Endothelial cell of umbilical vein (primary cell): ENCODE results near the gene DCLK2. TPM values are rescaled to one million over a fixed set of nuclear protein-coding genes. Genes with fewer than 3 reads are reported as not detected.

ENCODE experiments used
- BruUV-seq: library from RNA; stranded (reverse); fragments of 400-500 nt; replicated peaks from 2 replicates; lab custom pipeline; 2021; lab: Mats Ljungman, UMichigan
- CTCF ChIA-PET: fragments of 300-600, 350-600 bp; sonication (Branson Sonifier 250); formaldehyde crosslinking; loops from one replicate; lab custom pipeline; 2021; ENCODE audit warnings: antibody characterized with exemption, inconsistent platforms; lab: Charles Lee
- POLR2A ChIA-PET: fragments of 300-600, 350-600 bp; sonication (Branson Sonifier 250); formaldehyde crosslinking; loops from one replicate; lab custom pipeline; 2021; ENCODE audit warnings: antibody characterized with exemption, inconsistent platforms; lab: Charles Lee
- DNase-seq: peaks from one replicate; pipeline ENCODE4 v3.0.0-alpha.2; 2011; ENCODE audit warnings: low read depth, low spot score
- FAIRE-seq: peaks from 2 replicates; lab custom pipeline; 2011; peaks lifted over from hg19 to GRCh38; lab: Jason Lieb, UNC
- H2AFZ ChIP-seq: 2 replicates; pipeline ENCODE4 v1.6.0; 2012; ENCODE audit warnings: low read depth, low read length, control low read depth, inconsistent platforms
- H3K27ac ChIP-seq: 2 replicates; pipeline ENCODE4 v1.5.1; 2011; ENCODE audit warnings: low read depth, mild to moderate bottlenecking, control low read depth, low read length, moderate library complexity; ENCODE audit not compliant: insufficient read depth
- H3K27me3 ChIP-seq, 2 experiments: 2 replicates each; pipeline versions ENCODE4 v1.6.0 to v1.6.1; 2011; ENCODE audit warnings: low read length in 2 of 2, mixed read lengths in 1 of 2; ENCODE audit not compliant: control insufficient read depth in 2 of 2, insufficient read depth in 2 of 2
- H3K36me3 ChIP-seq, 2 experiments: 2 replicates in 1 of 2; 3 replicates in 1 of 2; pipeline ENCODE4 v1.5.1; 2011; ENCODE audit warnings: low read length in 2 of 2, mild to moderate bottlenecking in 1 of 2, moderate library complexity in 1 of 2; ENCODE audit not compliant: control insufficient read depth in 2 of 2, insufficient read depth in 2 of 2; ENCODE audit errors: extremely low read depth in 1 of 2
- H3K4me1 ChIP-seq: 3 replicates; pipeline ENCODE4 v1.5.1; 2011; ENCODE audit warnings: mild to moderate bottlenecking, low read length; ENCODE audit not compliant: control insufficient read depth, insufficient read depth; ENCODE audit errors: extremely low read depth
- H3K4me2 ChIP-seq: 2 replicates; pipeline ENCODE4 v1.6.1; 2011; ENCODE audit warnings: low read length, control low read depth, mixed read lengths; ENCODE audit not compliant: insufficient read depth
- H3K4me3 ChIP-seq, 3 experiments: fragments of 200-600 bp in 1 of 3; sonication (generic), shearing (Covaris generic) in 1 of 3; replicated peaks in 1 of 3; 2 replicates each; pipeline ENCODE4 v1.5.1; 2011 to 2016; ENCODE audit warnings: control low read depth in 3 of 3, low read length in 3 of 3, mild to moderate bottlenecking in 2 of 3, inconsistent platforms in 1 of 3, low read depth in 1 of 3, moderate library complexity in 1 of 3; ENCODE audit not compliant: insufficient read depth in 1 of 3
- H3K79me2 ChIP-seq: 2 replicates; pipeline ENCODE4 v1.6.0; 2012; ENCODE audit warnings: low read length, inconsistent platforms; ENCODE audit not compliant: control insufficient read depth, insufficient read depth
- H3K9ac ChIP-seq: replicated peaks from 2 replicates; pipeline ENCODE3; 2011; ENCODE audit warnings: low read length, control low read depth; ENCODE audit not compliant: insufficient read depth; ENCODE audit errors: extremely low read depth
- H3K9me1 ChIP-seq: replicated peaks from 3 replicates; pipeline ENCODE4 v1.6.0; 2011; ENCODE audit warnings: mild to moderate bottlenecking, low read length; ENCODE audit not compliant: control insufficient read depth, insufficient read depth; ENCODE audit errors: extremely low read depth
- H3K9me3 ChIP-seq: replicated peaks from 2 replicates; pipeline ENCODE4 v1.5.1; 2012; ENCODE audit warnings: low read length, inconsistent platforms; ENCODE audit not compliant: control insufficient read depth, insufficient read depth
- H4K20me1 ChIP-seq: replicated peaks from 2 replicates; pipeline ENCODE3; 2011; ENCODE audit warnings: mild to moderate bottlenecking, low read length; ENCODE audit not compliant: control insufficient read depth, insufficient read depth; ENCODE audit errors: extremely low read depth
- EZH2 ChIP-seq: IDR thresholded peaks from 2 replicates; pipeline ENCODE4 v1.6.1; 2012; ENCODE audit warnings: borderline replicate concordance, low read depth, mild to moderate bottlenecking, moderate library complexity, low read length, inconsistent platforms; ENCODE audit not compliant: severe bottlenecking
- FOS ChIP-seq: IDR thresholded peaks from 2 replicates; pipeline ENCODE4 v1.6.1; 2011; ENCODE audit warnings: mild to moderate bottlenecking, low read length, moderate library complexity, borderline replicate concordance; ENCODE audit not compliant: insufficient read depth
- GATA2 ChIP-seq: IDR thresholded peaks from 2 replicates; pipeline ENCODE4 v1.7.0; 2011; ENCODE audit warnings: low read depth, mild to moderate bottlenecking, moderate library complexity, mixed read lengths, low read length; ENCODE audit not compliant: insufficient read length, insufficient read depth
- JUN ChIP-seq: IDR thresholded peaks from 2 replicates; pipeline ENCODE4 v1.6.1; 2011; ENCODE audit warnings: borderline replicate concordance, low read depth; ENCODE audit not compliant: insufficient read length, insufficient read depth
- MYC ChIP-seq: IDR thresholded peaks from one replicate; pipeline ENCODE4 v1.6.1; 2011; ENCODE audit warnings: mild to moderate bottlenecking, low read depth, low read length
- POLR2A ChIP-seq: IDR thresholded peaks from 2 replicates; pipeline ENCODE4 v1.6.1; 2012; ENCODE audit warnings: low read depth, mild to moderate bottlenecking, control low read depth, low read length
- POLR2AphosphoS5 ChIP-seq: IDR thresholded peaks from 2 replicates; pipeline ENCODE4 v1.6.1; 2012; ENCODE audit warnings: low read depth, mild to moderate bottlenecking, control low read depth, low read length, moderate library complexity; ENCODE audit not compliant: insufficient read depth
- dilution Hi-C: fragments of 300-500 bp; cut with MboI; formaldehyde crosslinking; loops from one replicate; pipeline ENCODE4 v1.15.0; 2019; ENCODE audit warnings: low sequenced_read_pairs; ENCODE audit not compliant: extremely low pct_ligation_motif_present
- intact Hi-C: fragments of 100-400 bp; cut with micrococcal nuclease; formaldehyde crosslinking; loops from one replicate; pipeline ENCODE4 v1.10.0; 2022
- polyA plus RNA-seq, 4 experiments: library from polyadenylated mRNA; depleted of rRNA in 3 of 4; stranded (reverse) in 3 of 4; unstranded in 1 of 4; fragments of >200 nt; gene quantifications; 2 replicates each; pipeline versions ENCODE4 v1.2.1 to v1.2.3, GENCODE V29; 2011 to 2012; ENCODE audit warnings: missing spikeins in 1 of 4
- total RNA-seq: library from RNA; stranded (reverse); gene quantifications from 2 replicates; pipeline ENCODE4 v1.2.3, GENCODE V29; 2021
- TF ChIP-seq, protein P1 (sequence below): IDR thresholded peaks from 2 replicates; pipeline ENCODE4 v1.6.1; 2011; ENCODE audit not compliant: insufficient read depth, insufficient read length
- TF ChIP-seq, protein P2 (sequence below), 2 donors: IDR thresholded peaks; 1 replicate in 1 of 2; 2 replicates in 1 of 2; pipeline ENCODE4 v1.5.1; 2011; ENCODE audit warnings: low read length in 2 of 2, mild to moderate bottlenecking in 2 of 2, moderate library complexity in 2 of 2, control low read depth in 1 of 2, inconsistent platforms in 1 of 2, low read depth in 1 of 2; ENCODE audit not compliant: insufficient read depth in 1 of 2; ENCODE audit errors: extremely low read depth in 1 of 2

Gene DCLK2
- total and polyA plus RNA-seq, 2 donors (not counting 3 experiments of a cell fraction or from before 2014, with no cell fraction given) = 1.7 to 4.7 TPM

GRCh38 chr4:150259861-150260567, 181.8 kb downstream of the DCLK2 start:
- BruUV-seq = no TSS peak
- no peaks in the 10 kb centered on the region for H3K9me1 ChIP-seq
- CTCF ChIA-PET = interaction anchor here (1.4 kb wide), 1 partner anchor 607 kb away, joined by 5 read pairs; no protein-coding TSS in a partner anchor
- no peak for FAIRE-seq
- peaks cover 4% of the 10 kb centered on the region for H3K4me1 ChIP-seq
- H4K20me1 ChIP-seq = no peaks in the 10 kb centered on the region
- TF ChIP-seq POLR2A = no peak
- TF ChIP-seq, protein P1, sequence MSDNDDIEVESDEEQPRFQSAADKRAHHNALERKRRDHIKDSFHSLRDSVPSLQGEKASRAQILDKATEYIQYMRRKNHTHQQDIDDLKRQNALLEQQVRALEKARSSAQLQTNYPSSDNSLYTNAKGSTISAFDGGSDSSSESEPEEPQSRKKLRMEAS = no peak
- no peak overlapping the region for H2AFZ ChIP-seq
- no peaks in the 10 kb centered on the region for H3K36me3 ChIP-seq
- no peak overlapping the region for H3K27ac ChIP-seq
- no peak overlapping the region for H3K9ac ChIP-seq
- POLR2A ChIA-PET = no interaction called here
- dilution Hi-C loops (no loop called here), intact Hi-C loops (no loop called here)
- H3K79me2 ChIP-seq = no peaks in the 10 kb centered on the region
- H3K4me3 ChIP-seq = no peak overlapping the region
- no peaks in the 10 kb centered on the region for H3K9me3 ChIP-seq
- no peaks in the 10 kb centered on the region for H3K27me3 ChIP-seq
- no peak for DNase-seq
- no peak overlapping the region for H3K4me2 ChIP-seq

DNA sequence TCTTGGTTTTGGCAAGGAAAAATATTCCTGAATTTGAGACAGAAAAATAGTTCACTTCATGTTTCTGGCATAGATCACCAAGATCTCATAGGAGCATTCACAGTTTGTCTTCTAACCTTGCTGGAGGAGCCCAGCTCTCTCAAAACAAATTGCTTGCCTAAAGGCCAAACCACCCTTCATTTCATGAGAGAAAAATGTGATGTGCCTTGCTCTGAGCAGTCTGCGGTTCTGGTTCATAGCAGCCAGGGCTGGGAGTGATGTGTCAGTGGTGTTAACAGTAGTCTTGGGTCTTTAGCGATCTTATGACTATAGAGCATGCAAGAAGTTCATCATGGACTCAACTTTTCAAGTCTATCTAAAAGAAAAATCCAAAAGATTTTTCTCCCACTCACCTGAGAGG, 183.3 kb downstream of the DCLK2 start:
- Histone ChIP-seq H3K27ac (no peak overlapping the region), H3K9ac (no peak overlapping the region), H2AFZ (no peak overlapping the region), H3K36me3 (no peaks in the 10 kb centered on the region), H3K4me1 (peaks cover 4% of the 10 kb centered on the region), H3K4me2 (no peak overlapping the region), H3K9me1 (no peaks in the 10 kb centered on the region), H3K9me3 (no peaks in the 10 kb centered on the region), H3K79me2 (no peaks in the 10 kb centered on the region), H4K20me1 (no peaks in the 10 kb centered on the region), H3K27me3 (no peaks in the 10 kb centered on the region), H3K4me3 (no peak overlapping the region)
- FAIRE-seq = no peak
- intact Hi-C loops (no loop called here), dilution Hi-C loops (no loop called here)
- BruUV-seq = no TSS peak
- DNase-seq = no peak
- ChIA-PET POLR2A (no interaction called here), CTCF (no interaction called here)
- TF ChIP-seq POLR2A (no peak), FOS (no peak), POLR2AphosphoS5 (no peak), GATA2 (no peak), EZH2 (no peak), MYC (no peak), JUN (no peak)
- TF ChIP-seq, protein P1 = no peak
- TF ChIP-seq, protein P2, sequence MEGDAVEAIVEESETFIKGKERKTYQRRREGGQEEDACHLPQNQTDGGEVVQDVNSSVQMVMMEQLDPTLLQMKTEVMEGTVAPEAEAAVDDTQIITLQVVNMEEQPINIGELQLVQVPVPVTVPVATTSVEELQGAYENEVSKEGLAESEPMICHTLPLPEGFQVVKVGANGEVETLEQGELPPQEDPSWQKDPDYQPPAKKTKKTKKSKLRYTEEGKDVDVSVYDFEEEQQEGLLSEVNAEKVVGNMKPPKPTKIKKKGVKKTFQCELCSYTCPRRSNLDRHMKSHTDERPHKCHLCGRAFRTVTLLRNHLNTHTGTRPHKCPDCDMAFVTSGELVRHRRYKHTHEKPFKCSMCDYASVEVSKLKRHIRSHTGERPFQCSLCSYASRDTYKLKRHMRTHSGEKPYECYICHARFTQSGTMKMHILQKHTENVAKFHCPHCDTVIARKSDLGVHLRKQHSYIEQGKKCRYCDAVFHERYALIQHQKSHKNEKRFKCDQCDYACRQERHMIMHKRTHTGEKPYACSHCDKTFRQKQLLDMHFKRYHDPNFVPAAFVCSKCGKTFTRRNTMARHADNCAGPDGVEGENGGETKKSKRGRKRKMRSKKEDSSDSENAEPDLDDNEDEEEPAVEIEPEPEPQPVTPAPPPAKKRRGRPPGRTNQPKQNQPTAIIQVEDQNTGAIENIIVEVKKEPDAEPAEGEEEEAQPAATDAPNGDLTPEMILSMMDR (IDR thresholded peaks at IDR 0.05; ENCODE audit: extremely low read depth in 1 of 2, insufficient read depth in 1 of 2, low read depth in 1 of 2, low read length in 2 of 2) = no peak
